Daoy (cell line): ENCODE results near the gene RPS6KB2. TPM values are rescaled to one million over a fixed set of nuclear protein-coding genes. Genes with fewer than 3 reads are reported as not detected.
A peak's percentile ranks its signal among the peaks of the same experiment; 100 is the strongest.
"Not testable (repeated sequence)": the region's sequence is repeated elsewhere in the genome, so short reads cannot be mapped to it uniquely, and the experiment has no call there.

Source experiments
- DNase-seq: peaks from one replicate; pipeline ENCODE4 v3.0.0-alpha.2; 2015; ENCODE audit warnings: low read depth
- total RNA-seq: library from RNA; depleted of rRNA; stranded (reverse); fragments of >200 nt; shearing (Covaris generic); gene quantifications from 2 replicates; pipeline ENCODE4 v1.2.3, GENCODE V29; 2014

Gene RPS6KB2
- total RNA-seq, 1 experiment from 2014 or later = 42.5 TPM

- no peak for DNase-seq
Measured at GRCh38 chr11:67410984-67411784, 17.1 kb upstream of the RPS6KB2 start.

GRCh38 chr11:67411785-67412152 is 16.5 kb upstream of the RPS6KB2 start:
- DNase-seq = no peak

- DNase-seq = no peak
Measured at GRCh38 chr11:67412495-67413179, 15.7 kb upstream of the RPS6KB2 start.

GRCh38 chr11:67413266-67413849 is 14.9 kb upstream of the RPS6KB2 start:
- no peak for DNase-seq

- DNase-seq = no peak
Measured at GRCh38 chr11:67415501-67416304, 12.6 kb upstream of the RPS6KB2 start, which contains the start of gene CARNS1. CARNS1 (plus strand) TSS chr11:67415678; CDS start chr11:67416200, 522 bp downstream.

GRCh38 chr11:67416416-67417335 is 11.6 kb upstream of the RPS6KB2 start:
- DNase-seq = peak; percentile 57

GRCh38 chr11:67417425-67417824 is 10.9 kb upstream of the RPS6KB2 start:
- DNase-seq = no peak

- no peak for DNase-seq
Measured at GRCh38 chr11:67418476-67419281, 9.6 kb upstream of the RPS6KB2 start.

GRCh38 chr11:67419325-67420049 is 8.8 kb upstream of the RPS6KB2 start:
- no peak for DNase-seq

GRCh38 chr11:67420147-67420645 is 8.1 kb upstream of the RPS6KB2 start:
- DNase-seq = no peak

GRCh38 chr11:67420646-67421429 is 7.5 kb upstream of the RPS6KB2 start:
- DNase-seq = peak; percentile 96

GRCh38 chr11:67421430-67422031 is 6.8 kb upstream of the RPS6KB2 start:
- DNase-seq = no peak

- no peak for DNase-seq
Measured at GRCh38 chr11:67422891-67423290, 5.4 kb upstream of the RPS6KB2 start.

GRCh38 chr11:67423466-67423865 is 4.8 kb upstream of the RPS6KB2 start:
- no peak for DNase-seq

GRCh38 chr11:67423891-67424613 is 4.2 kb upstream of the RPS6KB2 start:
- DNase-seq = no peak

GRCh38 chr11:67427364-67427859 is 882 bp upstream of the RPS6KB2 start:
- DNase-seq = not testable (repeated sequence)
